KMS-11 (cell line): ENCODE measurements around the gene AGAP2.

Experiments used
- H2AFZ ChIP-seq: fragments of 200-600 bp; sonication (generic); 2 replicates; pipeline ENCODE4 v1.6.1; 2016; ENCODE audit warnings: antibody characterized with exemption, mixed run types, low read depth
- H3K27ac ChIP-seq: fragments of 200-600 bp; sonication (generic); 2 replicates; pipeline ENCODE4 v1.6.1; 2016; ENCODE audit warnings: mild to moderate bottlenecking, mixed run types
- H3K27me3 ChIP-seq: fragments of 200-600 bp; sonication (generic); 2 replicates; pipeline ENCODE4 v1.6.1; 2017; ENCODE audit warnings: mild to moderate bottlenecking, low read depth, mixed run types, moderate library complexity; ENCODE audit not compliant: insufficient read depth
- H3K36me3 ChIP-seq: fragments of 200-600 bp; sonication (generic); 2 replicates; pipeline ENCODE4 v1.6.1; 2017; ENCODE audit warnings: mild to moderate bottlenecking, mixed run types; ENCODE audit not compliant: insufficient read depth
- H3K4me1 ChIP-seq: fragments of 200-600 bp; sonication (generic); 2 replicates; pipeline ENCODE4 v1.6.1; 2016; ENCODE audit warnings: mild to moderate bottlenecking, low read depth, mixed run types; ENCODE audit not compliant: poor library complexity, severe bottlenecking
- H3K4me2 ChIP-seq: fragments of 200-600 bp; sonication (generic); 2 replicates; pipeline ENCODE4 v1.7.0; 2016; ENCODE audit warnings: mild to moderate bottlenecking, mixed run types
- H3K4me3 ChIP-seq: fragments of 200-600 bp; sonication (generic); IDR thresholded peaks from 2 replicates; pipeline ENCODE4 v1.6.1; 2017; ENCODE audit warnings: low read depth, low read length, mixed read lengths; ENCODE audit not compliant: insufficient read depth
- H3K79me2 ChIP-seq: fragments of 200-600 bp; sonication (generic); 2 replicates; pipeline ENCODE4 v1.6.1; 2016; ENCODE audit warnings: low read depth, mixed run types; ENCODE audit not compliant: insufficient read depth
- H3K9ac ChIP-seq: fragments of 200-600 bp; sonication (generic); 2 replicates; pipeline ENCODE4 v1.6.1; 2016; ENCODE audit warnings: mild to moderate bottlenecking, mixed run types
- H4K20me1 ChIP-seq: fragments of 200-600 bp; sonication (generic); 2 replicates; pipeline ENCODE4 v1.6.1; 2016; ENCODE audit warnings: mild to moderate bottlenecking, mixed run types; ENCODE audit not compliant: insufficient read depth
- TF ChIP-seq, protein P1 (sequence below): fragments of 200-600 bp; sonication (generic); conservative IDR thresholded peaks from 2 replicates; pipeline ENCODE4 v1.6.1; 2017; ENCODE audit warnings: low read depth, mild to moderate bottlenecking, antibody characterized with exemption, low read length, moderate library complexity, mixed read lengths

Gene AGAP2

GRCh38 chr12:57765003-57765697, 26.6 kb upstream of the AGAP2 start:
- Histone ChIP-seq H2AFZ (peak overlapping the region; percentile 83), H3K79me2 (no peaks in the 10 kb centered on the region), H3K4me2 (peak overlapping the region; percentile 73), H3K27me3 (peaks cover 18% of the 10 kb centered on the region), H3K27ac (0 out of 2 replicates have a peak overlapping the region, but pooled peaks have one; percentile 4), H3K4me3 (no peak overlapping the region), H3K9ac (peak overlapping the region; percentile 55), H3K36me3 (no peaks in the 10 kb centered on the region), H3K4me1 (peaks cover 6% of the 10 kb centered on the region), H4K20me1 (no peaks in the 10 kb centered on the region)
- TF ChIP-seq, protein P1, sequence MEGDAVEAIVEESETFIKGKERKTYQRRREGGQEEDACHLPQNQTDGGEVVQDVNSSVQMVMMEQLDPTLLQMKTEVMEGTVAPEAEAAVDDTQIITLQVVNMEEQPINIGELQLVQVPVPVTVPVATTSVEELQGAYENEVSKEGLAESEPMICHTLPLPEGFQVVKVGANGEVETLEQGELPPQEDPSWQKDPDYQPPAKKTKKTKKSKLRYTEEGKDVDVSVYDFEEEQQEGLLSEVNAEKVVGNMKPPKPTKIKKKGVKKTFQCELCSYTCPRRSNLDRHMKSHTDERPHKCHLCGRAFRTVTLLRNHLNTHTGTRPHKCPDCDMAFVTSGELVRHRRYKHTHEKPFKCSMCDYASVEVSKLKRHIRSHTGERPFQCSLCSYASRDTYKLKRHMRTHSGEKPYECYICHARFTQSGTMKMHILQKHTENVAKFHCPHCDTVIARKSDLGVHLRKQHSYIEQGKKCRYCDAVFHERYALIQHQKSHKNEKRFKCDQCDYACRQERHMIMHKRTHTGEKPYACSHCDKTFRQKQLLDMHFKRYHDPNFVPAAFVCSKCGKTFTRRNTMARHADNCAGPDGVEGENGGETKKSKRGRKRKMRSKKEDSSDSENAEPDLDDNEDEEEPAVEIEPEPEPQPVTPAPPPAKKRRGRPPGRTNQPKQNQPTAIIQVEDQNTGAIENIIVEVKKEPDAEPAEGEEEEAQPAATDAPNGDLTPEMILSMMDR = peak; percentile 59

- TF ChIP-seq, protein P1 = no peak
- Histone ChIP-seq H3K27me3 (peaks cover 18% of the 10 kb centered on the region), H3K79me2 (no peaks in the 10 kb centered on the region), H3K9ac (peak overlapping the region; percentile 55), H3K36me3 (no peaks in the 10 kb centered on the region), H3K4me1 (peaks cover 6% of the 10 kb centered on the region), H3K4me2 (peak overlapping the region; percentile 73), H3K27ac (no peak overlapping the region), H2AFZ (peak overlapping the region; percentile 83), H4K20me1 (no peaks in the 10 kb centered on the region), H3K4me3 (no peak overlapping the region)
Observed at GRCh38 chr12:57764662-57765002, 26.1 kb upstream of the AGAP2 start.

DNA sequence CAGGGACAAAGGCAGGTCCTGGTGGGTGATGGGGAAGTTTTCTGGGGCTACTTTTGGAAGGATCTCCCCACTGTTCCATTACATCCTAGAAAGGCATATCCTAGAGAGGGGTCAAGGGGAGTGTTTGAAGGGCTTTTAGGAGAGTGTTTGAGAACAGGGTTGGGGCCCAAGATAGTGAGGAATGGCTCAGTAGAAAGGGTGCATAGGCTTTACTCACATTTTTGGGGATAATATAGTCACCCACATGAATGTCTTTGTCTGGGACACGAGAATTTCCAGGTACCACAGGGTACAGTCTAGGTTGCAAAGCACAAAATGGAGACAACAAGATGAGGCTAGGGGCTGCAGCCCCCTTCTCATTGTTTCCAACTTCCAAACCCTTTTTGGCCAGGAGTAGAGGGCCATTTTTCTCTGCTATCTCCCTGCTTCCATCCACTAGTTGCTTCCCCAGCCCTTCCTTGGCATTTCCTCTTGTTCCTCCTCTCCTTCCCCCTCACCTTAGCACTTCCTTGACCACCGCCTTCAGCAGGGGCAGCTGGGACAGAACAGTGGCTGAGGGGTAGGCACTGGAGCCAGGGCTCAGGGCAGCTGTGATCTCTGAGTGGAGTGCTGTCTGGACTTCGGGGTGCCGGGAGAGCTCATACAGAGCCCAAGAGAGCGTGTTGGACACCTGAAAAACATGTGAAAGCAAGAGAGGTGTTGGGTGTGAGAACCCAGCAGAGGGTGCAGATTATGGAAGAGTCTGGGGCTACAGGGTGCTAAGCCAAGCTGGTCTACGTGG, 25.5 kb upstream of the AGAP2 start:
- TF ChIP-seq, protein P1 = no peak
- Histone ChIP-seq H3K27ac (no peak overlapping the region), H3K4me3 (no peak overlapping the region), H2AFZ (peak overlapping the region; percentile 83; the same call in 1 of the 2 replicates), H3K27me3 (peaks cover 18% of the 10 kb centered on the region), H3K9ac (no peak overlapping the region), H3K4me1 (peaks cover 6% of the 10 kb centered on the region), H3K4me2 (peak overlapping the region; percentile 73), H4K20me1 (no peaks in the 10 kb centered on the region), H3K36me3 (no peaks in the 10 kb centered on the region), H3K79me2 (no peaks in the 10 kb centered on the region)

DNA sequence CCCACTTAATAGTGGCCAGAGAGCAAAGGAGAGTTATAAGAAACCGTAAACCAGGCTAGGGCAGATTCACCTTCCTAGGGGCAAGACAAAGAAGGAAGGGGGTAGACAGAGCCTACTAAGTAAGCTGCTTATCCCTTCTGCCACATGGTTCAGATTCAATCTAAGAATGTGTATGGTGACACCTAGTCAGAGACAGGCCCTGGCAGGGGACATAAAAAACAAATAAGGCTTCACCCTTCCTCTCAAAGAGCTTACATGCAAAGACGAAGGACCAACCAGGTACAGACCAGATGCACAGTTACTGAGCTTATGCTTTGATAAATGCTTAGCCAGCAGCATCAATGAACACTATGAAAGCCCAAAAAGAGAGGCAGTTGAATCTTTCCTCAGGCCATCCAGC, 23.9 kb upstream of the AGAP2 start:
- Histone ChIP-seq H4K20me1 (no peaks in the 10 kb centered on the region), H3K79me2 (no peaks in the 10 kb centered on the region), H3K4me2 (no peak overlapping the region), H2AFZ (no peak overlapping the region), H3K27ac (no peak overlapping the region), H3K36me3 (no peaks in the 10 kb centered on the region), H3K9ac (no peak overlapping the region), H3K4me1 (peaks cover 6% of the 10 kb centered on the region), H3K27me3 (peaks cover 18% of the 10 kb centered on the region), H3K4me3 (no peak overlapping the region)
- TF ChIP-seq, protein P1 = no peak
